GM21529 (cell line): ENCODE results near the gene CRELD1.
"Not testable (repeated sequence)": the region's sequence is repeated elsewhere in the genome, so short reads cannot be mapped to it uniquely, and the experiment has no call there.

Experiments
- ATAC-seq: cut with Tn5 transposase; IDR thresholded peaks from one replicate; pipeline ENCODE4 v1.9.1; 2021; ENCODE audit not compliant: unreplicated experiment

Gene CRELD1, protein sequence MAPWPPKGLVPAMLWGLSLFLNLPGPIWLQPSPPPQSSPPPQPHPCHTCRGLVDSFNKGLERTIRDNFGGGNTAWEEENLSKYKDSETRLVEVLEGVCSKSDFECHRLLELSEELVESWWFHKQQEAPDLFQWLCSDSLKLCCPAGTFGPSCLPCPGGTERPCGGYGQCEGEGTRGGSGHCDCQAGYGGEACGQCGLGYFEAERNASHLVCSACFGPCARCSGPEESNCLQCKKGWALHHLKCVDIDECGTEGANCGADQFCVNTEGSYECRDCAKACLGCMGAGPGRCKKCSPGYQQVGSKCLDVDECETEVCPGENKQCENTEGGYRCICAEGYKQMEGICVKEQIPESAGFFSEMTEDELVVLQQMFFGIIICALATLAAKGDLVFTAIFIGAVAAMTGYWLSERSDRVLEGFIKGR

GRCh38 chr3:9933561-9934234 lies at the start of gene CRELD1:
CRELD1 (plus strand) TSS chr3:9933834; CDS start chr3:9934439, 605 bp downstream.
- peak; percentile 87 for ATAC-seq

DNA sequence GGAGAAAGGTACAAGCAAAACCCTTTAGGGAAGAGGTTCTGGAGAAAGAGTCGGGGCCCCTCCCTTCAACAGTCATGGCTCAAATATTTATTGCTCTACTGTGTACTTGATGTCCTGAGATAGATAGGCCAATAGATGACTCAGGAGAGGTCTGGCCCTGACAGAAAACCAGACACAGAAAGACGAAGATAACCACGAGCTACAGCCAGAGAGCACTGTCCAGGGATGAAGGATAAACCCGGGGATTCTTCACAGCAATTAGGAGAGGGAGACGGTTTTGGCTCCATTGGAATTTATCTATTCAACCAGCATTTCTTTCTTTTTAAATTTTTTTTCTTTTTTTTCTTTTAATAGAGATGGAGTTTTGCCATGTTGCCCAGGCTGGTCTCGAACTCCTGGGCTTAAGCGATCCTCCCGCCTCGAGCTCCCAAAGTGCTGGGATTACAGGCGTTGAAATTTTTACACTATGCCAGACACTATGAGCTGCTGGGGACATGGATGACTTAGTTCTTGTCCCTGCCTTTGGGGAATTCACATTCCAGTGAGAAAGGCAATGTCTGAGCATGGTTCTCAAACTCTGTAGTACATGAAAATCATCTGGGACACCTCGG lies 49.0 kb upstream of the CRELD1 start:
- no peak for ATAC-seq

DNA sequence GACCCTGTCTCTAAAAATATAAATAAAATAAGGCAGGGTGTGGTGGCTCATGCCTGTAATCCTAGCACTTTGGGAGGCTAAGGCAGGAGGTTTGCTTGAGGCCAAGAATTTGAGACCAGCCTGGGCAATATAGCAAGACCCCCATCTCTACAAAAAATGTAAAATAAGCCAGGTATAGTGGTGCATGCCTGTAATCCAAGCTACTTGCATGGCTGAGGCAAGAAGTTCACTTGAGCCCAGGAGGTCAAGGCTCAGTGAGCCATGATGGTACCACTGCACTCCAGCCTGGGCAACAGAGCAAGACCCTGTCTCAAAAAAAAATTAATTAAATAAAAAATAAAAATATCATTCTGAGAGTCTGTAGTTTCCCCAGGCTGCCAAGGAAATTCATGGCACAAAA lies 47.3 kb upstream of the CRELD1 start:
- ATAC-seq: no peak

- no peak for ATAC-seq
Observed at GRCh38 chr3:9887480-9887879, 46.2 kb upstream of the CRELD1 start.

- ATAC-seq: no peak
Observed at GRCh38 chr3:9888540-9888939, 45.1 kb upstream of the CRELD1 start.

- no peak for ATAC-seq
Observed at GRCh38 chr3:9889405-9889804, 44.2 kb upstream of the CRELD1 start.

GRCh38 chr3:9890249-9891071 lies 43.2 kb upstream of the CRELD1 start, which contains the start of gene JAGN1:
JAGN1 (plus strand) TSS chr3:9890610; CDS start chr3:9890723, 113 bp downstream.
- ATAC-seq: peak; percentile 82

DNA sequence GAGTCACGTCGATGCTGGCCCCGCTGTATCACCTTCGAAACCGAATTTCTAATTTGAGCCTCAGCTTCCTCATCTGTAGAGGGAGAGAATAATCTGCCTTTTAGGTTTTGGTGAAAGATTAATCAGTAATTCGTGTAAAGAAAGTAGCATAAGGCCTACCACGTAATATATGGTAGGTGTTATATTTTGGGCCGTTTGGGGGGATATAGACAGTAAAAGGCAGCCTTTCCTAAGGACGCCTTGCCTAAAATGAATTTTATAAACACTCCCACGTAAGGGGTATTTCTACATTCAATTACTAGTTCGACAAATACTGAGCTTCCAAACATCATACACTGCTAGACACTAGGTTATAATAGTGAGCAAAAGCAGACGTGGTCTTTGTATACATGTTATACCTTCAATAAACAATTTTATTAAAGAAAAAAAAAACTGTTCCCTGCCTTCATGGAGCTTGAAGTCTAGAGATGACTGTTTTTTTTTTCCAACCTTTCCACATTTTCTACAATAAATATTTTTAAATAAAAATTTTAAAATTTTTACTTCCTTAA lies 42.5 kb upstream of the CRELD1 start:
- no peak for ATAC-seq

GRCh38 chr3:9893739-9894138 lies 39.9 kb upstream of the CRELD1 start:
- no peak for ATAC-seq

GRCh38 chr3:9895715-9896114 lies 37.9 kb upstream of the CRELD1 start:
- ATAC-seq: not testable (repeated sequence)

- ATAC-seq: not testable (repeated sequence)
Observed at GRCh38 chr3:9896755-9897407, 36.8 kb upstream of the CRELD1 start.

GRCh38 chr3:9897408-9898372 lies 35.9 kb upstream of the CRELD1 start:
- ATAC-seq: peak; percentile 51

DNA sequence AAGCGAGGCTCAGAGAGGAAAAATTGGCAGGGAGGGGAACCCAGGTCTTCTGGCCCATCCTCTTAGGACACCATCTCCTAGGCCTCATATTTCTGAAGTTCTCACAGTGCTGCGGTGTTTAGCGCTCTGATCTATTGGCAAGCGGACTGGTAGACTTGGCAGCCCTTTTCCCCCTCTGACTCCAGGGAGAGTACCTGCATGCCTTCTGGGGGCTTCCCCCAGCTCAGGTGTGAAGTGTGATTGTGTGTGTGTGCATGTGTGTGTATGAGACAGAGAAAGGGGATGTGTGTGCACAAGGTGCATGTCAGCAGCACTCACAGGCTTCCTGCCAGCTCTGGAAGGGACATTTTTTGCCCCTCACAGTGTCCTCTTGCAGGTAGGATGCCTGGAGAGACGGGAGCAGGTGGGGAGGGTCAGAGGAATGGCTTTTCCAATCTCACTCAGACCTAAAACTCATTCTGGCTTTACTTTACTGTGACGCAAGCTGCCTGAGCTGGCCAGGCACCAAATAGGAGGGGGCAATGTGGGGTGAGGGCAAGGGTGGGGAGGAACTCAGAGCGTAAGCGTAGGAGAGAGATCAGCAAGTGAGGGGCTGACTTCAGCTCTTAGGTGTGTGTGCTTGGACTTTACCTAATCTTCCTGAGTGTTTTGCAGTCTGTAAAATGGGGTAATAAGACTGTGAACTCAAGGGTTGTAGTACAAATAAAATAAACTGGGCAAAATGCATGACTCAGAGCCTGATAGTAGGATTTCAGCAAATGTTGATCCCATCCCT lies 35.0 kb upstream of the CRELD1 start:
- ATAC-seq: no peak

- ATAC-seq: no peak
Observed at GRCh38 chr3:9899289-9899791, 34.3 kb upstream of the CRELD1 start.

GRCh38 chr3:9900965-9901415 lies 32.6 kb upstream of the CRELD1 start:
- not testable (repeated sequence) for ATAC-seq

GRCh38 chr3:9901967-9902366 lies 31.7 kb upstream of the CRELD1 start:
- no peak for ATAC-seq

DNA sequence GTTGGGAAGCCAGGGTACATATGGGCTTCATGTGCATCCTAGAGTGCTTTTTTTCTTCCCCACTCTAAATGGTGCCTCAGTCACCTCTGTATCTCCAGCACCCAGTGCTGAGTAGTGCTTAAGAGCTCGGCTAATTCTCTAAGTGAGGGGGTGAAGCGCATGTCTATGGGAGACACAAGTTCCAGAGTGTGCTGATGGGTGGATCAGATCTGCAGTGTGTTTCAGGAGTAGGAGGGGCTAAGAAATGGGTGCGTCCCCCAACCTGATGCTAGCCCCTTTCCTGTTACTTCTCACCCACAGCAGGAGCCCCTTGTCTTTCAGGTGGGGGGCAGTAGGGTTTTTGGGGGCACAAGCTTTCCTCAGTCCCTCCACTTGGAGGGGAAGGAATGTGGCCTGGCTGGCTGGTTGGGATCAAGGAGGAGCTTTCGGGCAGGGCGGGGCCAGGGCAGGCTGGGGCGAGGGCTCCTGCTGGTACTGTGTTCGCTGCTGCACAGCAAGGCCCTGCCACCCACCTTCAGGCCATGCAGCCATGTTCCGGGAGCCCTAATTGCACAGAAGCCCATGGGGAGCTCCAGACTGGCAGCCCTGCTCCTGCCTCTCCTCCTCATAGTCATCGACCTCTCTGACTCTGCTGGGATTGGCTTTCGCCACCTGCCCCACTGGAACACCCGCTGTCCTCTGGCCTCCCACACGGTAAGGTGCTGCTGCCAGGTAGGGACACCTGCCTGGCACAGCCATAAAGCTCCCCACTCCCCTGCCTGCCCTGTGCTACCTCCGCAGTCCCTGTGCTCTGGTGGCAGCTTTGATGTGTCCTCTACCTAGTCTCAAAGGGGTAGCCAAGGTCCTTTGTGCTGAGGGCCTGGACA lies 31.0 kb upstream of the CRELD1 start, which contains the start of gene IL17RE:
Gene IL17RE (plus strand): TSS at position 477 of the 866 bp plus-strand sequence. CDS start 85 bp downstream, at position 562.
- ATAC-seq: no peak
